GM12878 (cell line): Measurements from ENCODE around the gene NHSL2.

Experiments used
- CHD2 ChIP-seq: IDR thresholded peaks from 2 replicates; pipeline ENCODE4 v1.6.1; 2011; ENCODE audit warnings: low read depth, low read length, improper control_type of control experiment, borderline replicate concordance
- CTCF ChIP-seq, 3 experiments: IDR thresholded peaks in 2 of 3; conservative IDR thresholded peaks in 1 of 3; 2 replicates each; pipeline ENCODE4 v1.5.1; 2011; ENCODE audit warnings: low read depth in 3 of 3, low read length in 3 of 3, mild to moderate bottlenecking in 3 of 3, control low read depth in 2 of 3, moderate library complexity in 2 of 3, inconsistent platforms in 1 of 3, mixed read lengths in 1 of 3; ENCODE audit not compliant: control insufficient read depth in 2 of 3, insufficient read depth in 1 of 3; ENCODE audit errors: extremely low read depth in 1 of 3
- PRDM15 ChIP-seq: fragments of 450-650 bp; formaldehyde crosslinking; IDR thresholded peaks from 2 replicates; pipeline ENCODE4 v1.4.0; 2020; ENCODE audit warnings: mild to moderate bottlenecking, moderate library complexity

GRCh38 chrX:72042852-72043248 lies 132.2 kb downstream of the NHSL2 start:
- TF ChIP-seq CTCF (IDR thresholded peaks at IDR 0.05 in 2 of 3, conservative IDR thresholded peaks at IDR 0.05 in 1 of 3; ENCODE audit: control insufficient read depth in 2 of 3, extremely low read depth in 1 of 3, insufficient read depth in 1 of 3, low read depth in 3 of 3, low read length in 3 of 3) (no peak), PRDM15 (CRISPR knock-in tag) (no peak), CHD2 (no peak)
